SK-N-SH (cell line): Measurements from ENCODE around the gene FCER1G. TPM values are rescaled to one million over a fixed set of nuclear protein-coding genes. Genes with fewer than 3 reads are reported as not detected.

Experiments used
- CTCF ChIA-PET: fragments of 300-600, 350-600 bp; formaldehyde crosslinking; extraction: SDS; loops from one replicate; lab custom pipeline; 2021; lab: Yijun Ruan, JAX
- POLR2A ChIA-PET: fragments of 350-600 bp; sonication (Branson Sonifier 250); formaldehyde crosslinking; extraction: SDS; loops from one replicate; lab custom pipeline; 2020; ENCODE audit warnings: antibody characterized with exemption, inconsistent platforms; lab: Yijun Ruan, JAX
- DNase-seq: peaks from one replicate; pipeline ENCODE4 v3.0.0; 2012
- H2AFZ ChIP-seq: fragments of 200-600 bp; sonication (generic); 2 replicates; pipeline ENCODE4 v1.8.1; 2016; ENCODE audit warnings: antibody characterized with exemption, mild to moderate bottlenecking, low read depth
- H3F3A ChIP-seq: fragments of 200-600 bp; sonication (generic); replicated peaks from 2 replicates; pipeline ENCODE3; 2016; ENCODE audit warnings: antibody characterized with exemption, mild to moderate bottlenecking; ENCODE audit not compliant: insufficient read depth
- H3K27ac ChIP-seq, 2 experiments: fragments of 200-500 bp in 1 of 2; fragments of 200-600 bp in 1 of 2; sonication (Bioruptor generic) in 1 of 2; sonication (generic), shearing (Covaris generic) in 1 of 2; 2 replicates each; pipeline versions ENCODE4 v1.5.1 to v1.6.1; 2014 to 2016; ENCODE audit warnings: low read depth in 2 of 2, inconsistent platforms in 1 of 2, low read length in 1 of 2, mild to moderate bottlenecking in 1 of 2, mixed read lengths in 1 of 2
- H3K27me3 ChIP-seq: fragments of 200-600 bp; sonication (generic), shearing (Covaris generic); 2 replicates; pipeline ENCODE4 v1.6.1; 2016; ENCODE audit warnings: mixed run types; ENCODE audit not compliant: insufficient read depth
- H3K36me3 ChIP-seq, 2 experiments: fragments of 200-500 bp in 1 of 2; fragments of 200-600 bp in 1 of 2; sonication (Bioruptor generic) in 1 of 2; sonication (generic) in 1 of 2; replicated peaks in 1 of 2; 2 replicates each; pipeline versions ENCODE3 to v1.5.1; 2014 to 2016; ENCODE audit warnings: low read length in 1 of 2, mild to moderate bottlenecking in 1 of 2; ENCODE audit not compliant: insufficient read depth in 2 of 2, control insufficient read depth in 1 of 2
- H3K4me1 ChIP-seq, 2 experiments: fragments of 200-500 bp in 1 of 2; fragments of 200-600 bp in 1 of 2; sonication (Bioruptor generic) in 1 of 2; sonication (generic), shearing (Covaris generic) in 1 of 2; 2 replicates each; pipeline versions ENCODE4 v1.5.1 to v1.6.1; 2014 to 2016; ENCODE audit warnings: low read depth in 1 of 2, low read length in 1 of 2, mixed run types in 1 of 2; ENCODE audit not compliant: insufficient read depth in 2 of 2, control insufficient read depth in 1 of 2
- H3K4me2 ChIP-seq: fragments of 200-600 bp; sonication (generic), shearing (Covaris generic); 2 replicates; pipeline ENCODE4 v1.6.1; 2017; ENCODE audit warnings: mixed run types
- H3K4me3 ChIP-seq, 2 experiments: fragments of 200-500 bp in 1 of 2; fragments of 200-600 bp in 1 of 2; sonication (Bioruptor generic) in 1 of 2; sonication (generic), shearing (Covaris generic) in 1 of 2; 2 replicates each; pipeline versions ENCODE4 v1.5.1 to v1.8.1; 2014 to 2016; ENCODE audit warnings: low read depth in 2 of 2, inconsistent platforms in 1 of 2, low read length in 1 of 2, mild to moderate bottlenecking in 1 of 2, mixed read lengths in 1 of 2, moderate library complexity in 1 of 2
- H3K79me2 ChIP-seq: fragments of 200-600 bp; sonication (generic); 2 replicates; pipeline ENCODE4 v1.8.1; 2017; ENCODE audit warnings: mild to moderate bottlenecking; ENCODE audit not compliant: insufficient read depth
- H3K9ac ChIP-seq: fragments of 200-600 bp; sonication (generic); 2 replicates; pipeline ENCODE4 v1.6.1; 2017; ENCODE audit warnings: mixed run types
- H3K9me2 ChIP-seq: fragments of 200-600 bp; sonication (generic); 2 replicates; pipeline ENCODE4 v1.6.1; 2017; ENCODE audit warnings: mixed run types
- H3K9me3 ChIP-seq: fragments of 200-600 bp; sonication (generic); 2 replicates; pipeline ENCODE4 v1.6.1; 2017; ENCODE audit warnings: mixed run types, mild to moderate bottlenecking, moderate library complexity
- H4K20me1 ChIP-seq: fragments of 200-600 bp; sonication (generic); 2 replicates; pipeline ENCODE4 v1.6.1; 2017; ENCODE audit warnings: mild to moderate bottlenecking, mixed run types; ENCODE audit not compliant: insufficient read depth
- ELF1 ChIP-seq: IDR thresholded peaks from 2 replicates; pipeline ENCODE4 v1.4.0; 2012
- EP300 ChIP-seq, 2 experiments: IDR thresholded peaks; 2 replicates each; pipeline versions ENCODE4 v1.4.0 to v1.6.1; 2012; ENCODE audit warnings: borderline replicate concordance in 1 of 2, low read depth in 1 of 2, low read length in 1 of 2
- EZH2phosphoT487 ChIP-seq: fragments of 200-600 bp; sonication (generic); IDR thresholded peaks from 2 replicates; pipeline ENCODE4 v1.6.1; 2017; ENCODE audit warnings: low read depth, mixed run types, mild to moderate bottlenecking, antibody characterized with exemption, moderate library complexity, borderline replicate concordance
- FOXJ3 ChIP-seq: sonication (generic); formaldehyde crosslinking; IDR thresholded peaks from 2 replicates; pipeline ENCODE4 v1.5.1; 2020; ENCODE audit warnings: mild to moderate bottlenecking, missing genetic modification reagents
- GATA2 ChIP-seq: sonication (generic); formaldehyde crosslinking; IDR thresholded peaks from 2 replicates; pipeline ENCODE4 v1.5.0; 2020; ENCODE audit warnings: mild to moderate bottlenecking, missing genetic modification reagents
- JUND ChIP-seq: IDR thresholded peaks from 2 replicates; pipeline ENCODE4 v1.4.0; 2012
- MEF2A ChIP-seq: IDR thresholded peaks from 2 replicates; pipeline ENCODE4 v1.4.0; 2012; ENCODE audit warnings: low read depth, borderline replicate concordance
- MXI1 ChIP-seq: IDR thresholded peaks from 2 replicates; pipeline ENCODE4 v1.6.1; 2012; ENCODE audit warnings: mild to moderate bottlenecking, low read depth, low read length, improper control_type of control experiment
- NFIC ChIP-seq: IDR thresholded peaks from 2 replicates; pipeline ENCODE4 v1.4.0; 2012; ENCODE audit warnings: borderline replicate concordance
- POLR2AphosphoS5 ChIP-seq: IDR thresholded peaks from 2 replicates; pipeline ENCODE4 v1.6.1; 2012; ENCODE audit warnings: low read depth, low read length
- RAD21 ChIP-seq: IDR thresholded peaks from 2 replicates; pipeline ENCODE4 v1.6.1; 2012; ENCODE audit warnings: mild to moderate bottlenecking, low read length
- RCOR1 ChIP-seq: fragments of 150-350 bp; IDR thresholded peaks from 2 replicates; pipeline ENCODE4 v1.6.1; 2017; ENCODE audit warnings: antibody characterized with exemption, low read length
- RFX5 ChIP-seq: IDR thresholded peaks from 2 replicates; pipeline ENCODE4 v1.6.1; 2012; ENCODE audit warnings: mild to moderate bottlenecking, improper control_type of control experiment, low read length
- YY1 ChIP-seq: IDR thresholded peaks from 2 replicates; pipeline ENCODE4 v1.4.0; 2012; ENCODE audit warnings: low read depth, mild to moderate bottlenecking
- WGBS: methylation state at CpG from one replicate; pipeline ENCODE4 v1.1.6; 2017; ENCODE audit warnings: low lambda C conversion rate; 5-methylcytosine and 5-hydroxymethylcytosine counted together
- polyA plus RNA-seq, 3 experiments: library from polyadenylated mRNA; depleted of rRNA; stranded (reverse); fragments of >200 nt; gene quantifications; 2 replicates each; pipeline ENCODE4 v1.2.3, GENCODE V29; 2012
- TF ChIP-seq, protein P1 (sequence below): IDR thresholded peaks from 2 replicates; pipeline ENCODE4 v1.4.0; 2012; ENCODE audit warnings: low read depth, borderline replicate concordance
- TF ChIP-seq, protein P2 (sequence below): IDR thresholded peaks from 2 replicates; pipeline ENCODE4 v1.4.0; 2012; ENCODE audit warnings: low read depth
- TF ChIP-seq, protein P3 (sequence below): fragments of 200-600 bp; sonication (generic); IDR thresholded peaks from 2 replicates; pipeline ENCODE4 v1.6.1; 2017; ENCODE audit warnings: antibody characterized with exemption, mild to moderate bottlenecking, moderate library complexity

FCER1G gene
- polyA plus RNA-seq, 1 of the 3 experiments (the other 2 are of a cell fraction) = 0.61 TPM

DNA sequence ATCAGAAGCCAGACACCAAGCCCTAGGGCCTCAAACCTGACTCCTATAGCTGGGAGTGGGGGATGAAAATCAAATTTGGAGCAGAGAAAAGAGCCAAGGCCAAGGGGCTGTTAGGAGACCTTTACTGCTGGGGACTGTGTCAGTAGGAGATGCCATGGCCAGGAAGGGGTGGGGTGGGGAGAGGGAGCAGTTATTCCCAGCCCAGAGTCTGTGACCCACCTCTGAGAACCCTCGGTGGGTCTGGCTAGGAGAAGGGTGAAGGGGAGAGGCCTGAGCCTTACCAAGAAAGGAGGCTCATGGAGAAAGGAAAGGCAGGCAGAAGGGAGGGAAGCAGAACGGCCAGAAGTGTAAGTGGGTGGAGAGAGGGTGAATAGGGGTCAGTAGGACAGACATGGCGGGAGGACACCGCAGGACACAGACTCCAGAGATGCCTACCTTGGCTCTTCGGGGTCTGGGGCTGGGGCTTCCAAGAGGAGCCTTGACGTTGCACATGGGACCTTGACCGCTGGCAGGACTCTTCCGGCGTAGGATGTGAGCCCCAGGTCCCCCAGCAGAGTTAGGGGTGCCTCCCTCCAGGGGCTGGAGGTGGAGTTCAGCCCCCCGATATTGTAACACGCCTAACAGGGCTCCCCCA is 17.4 kb upstream of the FCER1G start:
- Histone ChIP-seq H3K4me1 (peaks cover 28 to 75% of the 10 kb centered on the region in 2 experiments), H3K27ac (peak overlapping the region; percentile 84 to 99), H3K9me2 (no peaks in the 10 kb centered on the region), H3K4me2 (peak overlapping the region; percentile 79), H2AFZ (peak overlapping the region; percentile 94), H4K20me1 (no peaks in the 10 kb centered on the region), H3K27me3 (no peaks in the 10 kb centered on the region), H3F3A (peaks cover 4% of the 10 kb centered on the region), H3K9me3 (no peaks in the 10 kb centered on the region), H3K9ac (peak overlapping the region; percentile 66), H3K36me3 (peaks cover 0 to 4% of the 10 kb centered on the region in 2 experiments), H3K79me2 (peaks cover 5% of the 10 kb centered on the region), H3K4me3 (peak overlapping the region; percentile 42 to 57)
- 56% methylated on average over 11 of the region's 11 CpGs for WGBS
- DNase-seq = no peak
- CTCF ChIA-PET = interaction anchor here (0.8 to 7.0 kb wide), 6 partner anchors 11 to 184 kb away, joined by 3 to 62 read pairs (median 4); partner anchors contain the start of gene TOMM40L
- TF ChIP-seq, protein P1, sequence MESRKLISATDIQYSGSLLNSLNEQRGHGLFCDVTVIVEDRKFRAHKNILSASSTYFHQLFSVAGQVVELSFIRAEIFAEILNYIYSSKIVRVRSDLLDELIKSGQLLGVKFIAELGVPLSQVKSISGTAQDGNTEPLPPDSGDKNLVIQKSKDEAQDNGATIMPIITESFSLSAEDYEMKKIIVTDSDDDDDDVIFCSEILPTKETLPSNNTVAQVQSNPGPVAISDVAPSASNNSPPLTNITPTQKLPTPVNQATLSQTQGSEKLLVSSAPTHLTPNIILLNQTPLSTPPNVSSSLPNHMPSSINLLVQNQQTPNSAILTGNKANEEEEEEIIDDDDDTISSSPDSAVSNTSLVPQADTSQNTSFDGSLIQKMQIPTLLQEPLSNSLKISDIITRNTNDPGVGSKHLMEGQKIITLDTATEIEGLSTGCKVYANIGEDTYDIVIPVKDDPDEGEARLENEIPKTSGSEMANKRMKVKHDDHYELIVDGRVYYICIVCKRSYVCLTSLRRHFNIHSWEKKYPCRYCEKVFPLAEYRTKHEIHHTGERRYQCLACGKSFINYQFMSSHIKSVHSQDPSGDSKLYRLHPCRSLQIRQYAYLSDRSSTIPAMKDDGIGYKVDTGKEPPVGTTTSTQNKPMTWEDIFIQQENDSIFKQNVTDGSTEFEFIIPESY = no peak
- no peak for TF ChIP-seq ELF1
- 0 out of 4 replicates have a peak, but pooled peaks of 1 of the 2 experiments have one; percentile 17 for TF ChIP-seq EP300 (IDR thresholded peaks at IDR 0.05; ENCODE audit: borderline replicate concordance in 1 of 2, low read depth in 1 of 2, low read length in 1 of 2)
- TF ChIP-seq RAD21 = no peak
- POLR2A ChIA-PET = interaction anchor here (0.6 to 1.5 kb wide), 6 partner anchors 11 to 529 kb away, joined by 3 to 7 read pairs (median 4); partner anchors contain the start of genes PPOX and TOMM40L

DNA sequence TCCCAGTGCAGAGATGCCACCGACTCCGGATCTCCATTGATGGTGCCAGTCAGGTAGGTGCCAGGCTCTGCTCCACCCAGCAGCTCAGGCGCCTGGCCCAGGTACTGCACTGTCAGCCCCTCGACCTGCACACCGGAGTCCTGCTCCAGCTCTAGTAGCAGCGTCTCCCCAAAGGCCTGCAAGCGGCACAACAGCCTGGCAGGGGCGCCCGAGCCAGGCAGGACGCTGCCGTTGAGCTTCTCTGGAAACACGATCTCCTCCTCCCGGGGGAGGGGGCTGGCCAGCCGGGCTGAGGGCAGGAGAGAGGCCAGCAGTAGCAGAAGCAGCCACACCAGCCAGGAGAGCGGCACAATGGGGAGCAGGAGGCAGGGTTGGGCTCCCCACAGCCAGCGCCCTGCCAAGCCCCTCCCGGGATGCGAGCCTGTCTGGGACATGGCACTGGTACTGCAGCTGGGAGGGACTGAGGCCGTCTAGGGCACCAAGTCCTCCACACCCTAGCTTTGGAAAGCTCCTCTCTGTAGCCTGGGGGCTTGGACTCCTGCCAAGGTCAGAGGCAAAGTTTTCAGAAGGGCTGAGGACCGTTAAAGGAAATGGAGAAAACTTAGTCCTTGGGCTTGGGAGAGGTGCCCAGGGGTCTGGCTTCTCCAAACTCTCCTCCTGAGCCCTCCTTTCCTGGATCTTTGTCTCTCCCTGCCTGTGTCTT is 16.8 kb upstream of the FCER1G start:
- Histone ChIP-seq H3K9ac (peak overlapping the region; percentile 66; the same call in 1 of the 2 replicates), H3K4me1 (peaks cover 29 to 73% of the 10 kb centered on the region in 2 experiments), H3K36me3 (peaks cover 0 to 2% of the 10 kb centered on the region in 2 experiments), H3K27ac (peak overlapping the region; percentile 84 to 99), H3K79me2 (peaks cover 11% of the 10 kb centered on the region), H3K9me2 (no peaks in the 10 kb centered on the region), H4K20me1 (no peaks in the 10 kb centered on the region), H3K4me3 (peak overlapping the region; percentile 42 to 57), H3F3A (peaks cover 4% of the 10 kb centered on the region), H3K27me3 (no peaks in the 10 kb centered on the region), H2AFZ (peak overlapping the region; percentile 94), H3K4me2 (peak overlapping the region; percentile 79), H3K9me3 (no peaks in the 10 kb centered on the region)
- DNase-seq = peak; percentile 71
- TF ChIP-seq EZH2phosphoT487 (no peak), MEF2A (no peak), RCOR1 (no peak), YY1 (no peak), POLR2AphosphoS5 (no peak; the same call in 1 of the 2 replicates), GATA2 (CRISPR knock-in tag) (no peak), MXI1 (0 out of 2 replicates have a peak, but pooled peaks have one; percentile 34), RFX5 (no peak), FOXJ3 (CRISPR knock-in tag) (no peak), JUND (no peak), NFIC (peak; percentile 41)
- TF ChIP-seq, protein P1 = no peak
- TF ChIP-seq, protein P2, sequence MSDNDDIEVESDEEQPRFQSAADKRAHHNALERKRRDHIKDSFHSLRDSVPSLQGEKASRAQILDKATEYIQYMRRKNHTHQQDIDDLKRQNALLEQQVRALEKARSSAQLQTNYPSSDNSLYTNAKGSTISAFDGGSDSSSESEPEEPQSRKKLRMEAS = no peak
- TF ChIP-seq, protein P3, sequence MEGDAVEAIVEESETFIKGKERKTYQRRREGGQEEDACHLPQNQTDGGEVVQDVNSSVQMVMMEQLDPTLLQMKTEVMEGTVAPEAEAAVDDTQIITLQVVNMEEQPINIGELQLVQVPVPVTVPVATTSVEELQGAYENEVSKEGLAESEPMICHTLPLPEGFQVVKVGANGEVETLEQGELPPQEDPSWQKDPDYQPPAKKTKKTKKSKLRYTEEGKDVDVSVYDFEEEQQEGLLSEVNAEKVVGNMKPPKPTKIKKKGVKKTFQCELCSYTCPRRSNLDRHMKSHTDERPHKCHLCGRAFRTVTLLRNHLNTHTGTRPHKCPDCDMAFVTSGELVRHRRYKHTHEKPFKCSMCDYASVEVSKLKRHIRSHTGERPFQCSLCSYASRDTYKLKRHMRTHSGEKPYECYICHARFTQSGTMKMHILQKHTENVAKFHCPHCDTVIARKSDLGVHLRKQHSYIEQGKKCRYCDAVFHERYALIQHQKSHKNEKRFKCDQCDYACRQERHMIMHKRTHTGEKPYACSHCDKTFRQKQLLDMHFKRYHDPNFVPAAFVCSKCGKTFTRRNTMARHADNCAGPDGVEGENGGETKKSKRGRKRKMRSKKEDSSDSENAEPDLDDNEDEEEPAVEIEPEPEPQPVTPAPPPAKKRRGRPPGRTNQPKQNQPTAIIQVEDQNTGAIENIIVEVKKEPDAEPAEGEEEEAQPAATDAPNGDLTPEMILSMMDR = 0 out of 2 replicates have a peak, but pooled peaks have one; percentile 16
- 36% methylated on average over 13 of the region's 20 CpGs for WGBS
- CTCF ChIA-PET = interaction anchor here (0.8 to 3.2 kb wide), 3 partner anchors 10 to 32 kb away, joined by 3 to 13 read pairs (median 7); partner anchors contain the start of genes PPOX and TOMM40L
- POLR2A ChIA-PET = interaction anchor here (0.7 to 1.3 kb wide), 4 partner anchors 13 to 191 kb away, joined by 3 to 5 read pairs (median 4); partner anchors contain the start of gene TOMM40L
